HEK293T (cell line): ENCODE results near the gene SLITRK1.

Source experiments
- FOXA1 ChIP-seq: fragments of 450-650 bp; IDR thresholded peaks from 2 replicates; pipeline ENCODE4 v1.6.1; 2016; ENCODE audit warnings: mild to moderate bottlenecking
- FOXK2 ChIP-seq: fragments of 450-650 bp; IDR thresholded peaks from 2 replicates; pipeline ENCODE4 v1.6.1; 2016; ENCODE audit warnings: mild to moderate bottlenecking
- FOXM1 ChIP-seq: fragments of 450-650 bp; IDR thresholded peaks from 2 replicates; pipeline ENCODE4 v1.6.1; 2017; ENCODE audit warnings: mild to moderate bottlenecking, borderline replicate concordance
- L3MBTL2 ChIP-seq: fragments of 450-650 bp; conservative IDR thresholded peaks from 2 replicates; pipeline ENCODE4 v1.6.1; 2016; ENCODE audit warnings: mild to moderate bottlenecking
- SP1 ChIP-seq: fragments of 450-650 bp; IDR thresholded peaks from 2 replicates; pipeline ENCODE4 v1.6.1; 2017
- SUZ12 ChIP-seq: fragments of 450-650 bp; IDR thresholded peaks from 2 replicates; pipeline ENCODE4 v1.6.1; 2016; ENCODE audit warnings: mild to moderate bottlenecking
- TF ChIP-seq, protein P1 (sequence below): fragments of 450-650 bp; IDR thresholded peaks from 2 replicates; pipeline ENCODE4 v1.6.1; 2016

DNA sequence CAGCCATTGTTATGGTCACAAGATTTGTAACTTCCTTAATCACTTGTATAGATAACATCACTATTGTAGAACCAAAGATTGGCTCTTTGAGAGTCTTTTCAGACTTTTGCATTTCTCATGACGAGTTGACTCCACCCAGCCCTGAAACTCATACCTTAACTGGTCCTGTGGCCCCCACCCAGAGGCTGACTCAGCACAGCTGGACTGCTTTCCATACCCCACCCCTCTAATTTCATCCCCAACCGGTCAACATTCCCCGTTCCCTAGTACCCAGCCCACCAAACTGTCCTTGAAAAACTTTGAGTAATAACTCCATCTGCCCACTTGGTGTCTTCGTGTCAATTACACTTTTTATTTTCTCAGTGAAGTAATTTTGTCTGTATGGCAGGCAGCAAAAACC lies 32.1 kb upstream of the SLITRK1 start:
- TF ChIP-seq SUZ12 (no peak), FOXM1 (no peak), L3MBTL2 (no peak), FOXA1 (no peak), SP1 (no peak), FOXK2 (no peak)
- TF ChIP-seq, protein P1, sequence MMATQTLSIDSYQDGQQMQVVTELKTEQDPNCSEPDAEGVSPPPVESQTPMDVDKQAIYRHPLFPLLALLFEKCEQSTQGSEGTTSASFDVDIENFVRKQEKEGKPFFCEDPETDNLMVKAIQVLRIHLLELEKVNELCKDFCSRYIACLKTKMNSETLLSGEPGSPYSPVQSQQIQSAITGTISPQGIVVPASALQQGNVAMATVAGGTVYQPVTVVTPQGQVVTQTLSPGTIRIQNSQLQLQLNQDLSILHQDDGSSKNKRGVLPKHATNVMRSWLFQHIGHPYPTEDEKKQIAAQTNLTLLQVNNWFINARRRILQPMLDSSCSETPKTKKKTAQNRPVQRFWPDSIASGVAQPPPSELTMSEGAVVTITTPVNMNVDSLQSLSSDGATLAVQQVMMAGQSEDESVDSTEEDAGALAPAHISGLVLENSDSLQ, result no peak
